Measurements from ENCODE around the gene TCF12.

DNA sequence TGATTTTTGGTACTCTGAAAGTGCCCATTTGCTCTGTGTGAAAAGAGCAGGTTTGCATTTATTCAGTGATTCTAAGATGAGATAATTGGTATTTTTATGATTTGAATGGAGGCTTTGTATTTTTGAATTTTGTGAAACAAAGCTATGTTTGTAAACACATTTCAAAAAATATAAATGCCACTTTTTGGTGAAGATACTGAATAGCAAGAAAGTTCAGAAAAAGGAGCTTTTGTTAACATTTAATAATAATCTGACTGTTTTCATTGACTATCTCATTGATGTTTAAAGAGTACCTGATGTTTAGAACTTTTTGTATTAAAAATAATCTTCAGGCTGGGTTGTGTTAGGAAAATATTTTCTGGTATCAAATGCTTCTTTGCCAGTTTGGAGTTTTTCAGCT, 23.7 kb downstream of the TCF12 start:
- TF ChIP-seq, protein P1, sequence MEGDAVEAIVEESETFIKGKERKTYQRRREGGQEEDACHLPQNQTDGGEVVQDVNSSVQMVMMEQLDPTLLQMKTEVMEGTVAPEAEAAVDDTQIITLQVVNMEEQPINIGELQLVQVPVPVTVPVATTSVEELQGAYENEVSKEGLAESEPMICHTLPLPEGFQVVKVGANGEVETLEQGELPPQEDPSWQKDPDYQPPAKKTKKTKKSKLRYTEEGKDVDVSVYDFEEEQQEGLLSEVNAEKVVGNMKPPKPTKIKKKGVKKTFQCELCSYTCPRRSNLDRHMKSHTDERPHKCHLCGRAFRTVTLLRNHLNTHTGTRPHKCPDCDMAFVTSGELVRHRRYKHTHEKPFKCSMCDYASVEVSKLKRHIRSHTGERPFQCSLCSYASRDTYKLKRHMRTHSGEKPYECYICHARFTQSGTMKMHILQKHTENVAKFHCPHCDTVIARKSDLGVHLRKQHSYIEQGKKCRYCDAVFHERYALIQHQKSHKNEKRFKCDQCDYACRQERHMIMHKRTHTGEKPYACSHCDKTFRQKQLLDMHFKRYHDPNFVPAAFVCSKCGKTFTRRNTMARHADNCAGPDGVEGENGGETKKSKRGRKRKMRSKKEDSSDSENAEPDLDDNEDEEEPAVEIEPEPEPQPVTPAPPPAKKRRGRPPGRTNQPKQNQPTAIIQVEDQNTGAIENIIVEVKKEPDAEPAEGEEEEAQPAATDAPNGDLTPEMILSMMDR (IDR thresholded peaks at IDR 0.05; ENCODE audit: control extremely low read depth in 1 of 3, insufficient read depth in 1 of 3, low read depth in 1 of 3, low read length in 3 of 3), result no peak
- TF ChIP-seq POLR2A (IDR thresholded peaks at IDR 0.05; ENCODE audit: control extremely low read depth in 1 of 2, low read depth in 2 of 2, low read length in 2 of 2) (no peak), EGR1 (IDR thresholded peaks at IDR 0.05; ENCODE audit: borderline replicate concordance, low read depth, low read length) (no peak), TAF7 (optimal IDR thresholded peaks at IDR 0.05; ENCODE audit: borderline replicate concordance, low read depth, low read length) (no peak), RAD21 (IDR thresholded peaks at IDR 0.05 in 1 of 2, conservative IDR thresholded peaks at IDR 0.05 in 1 of 2; ENCODE audit: low read depth in 2 of 2, low read length in 2 of 2) (no peak)
